Activated naive CD8-positive, alpha-beta T cell treated with anti-CD3 and anti-CD28 coated beads, Interleukin-2, amount 50 U/mL, for 16 hours (primary cell): Measurements from ENCODE around the gene SYK.
"Not testable (repeated sequence)": the region's sequence is repeated elsewhere in the genome, so short reads cannot be mapped to it uniquely, and the experiment has no call there.

ENCODE experiments used
- DNase-seq: peaks from one replicate; pipeline ENCODE4 v3.0.0-alpha.2; 2020; ENCODE audit warnings: low read depth, low spot score

Gene SYK

GRCh38 chr9:90880066-90880465 lies 78.4 kb downstream of the SYK start:
- DNase-seq = no peak

GRCh38 chr9:90880669-90881068 lies 79.0 kb downstream of the SYK start:
- no peak for DNase-seq

- DNase-seq = no peak
Observed at GRCh38 chr9:90881648-90882047, 80.0 kb downstream of the SYK start.

- no peak for DNase-seq
Observed at GRCh38 chr9:90882991-90883600, 81.5 kb downstream of the SYK start.

- no peak for DNase-seq
Observed at GRCh38 chr9:90883661-90884060, 82.0 kb downstream of the SYK start.

GRCh38 chr9:90884178-90884577 lies 82.6 kb downstream of the SYK start:
- no peak for DNase-seq

- not testable (repeated sequence) for DNase-seq
Observed at GRCh38 chr9:90886868-90887267, 85.2 kb downstream of the SYK start.

- no peak for DNase-seq
Observed at GRCh38 chr9:90888941-90889340, 87.3 kb downstream of the SYK start.

GRCh38 chr9:90890146-90890810 lies 88.7 kb downstream of the SYK start:
- DNase-seq = no peak

GRCh38 chr9:90891308-90892040 lies 89.9 kb downstream of the SYK start:
- DNase-seq = no peak

GRCh38 chr9:90892918-90893317 lies 91.3 kb downstream of the SYK start:
- DNase-seq = no peak

- no peak for DNase-seq
Observed at GRCh38 chr9:90893706-90894105, 92.1 kb downstream of the SYK start.

- DNase-seq = no peak
Observed at GRCh38 chr9:90894986-90895687, 93.5 kb downstream of the SYK start.

- no peak for DNase-seq
Observed at GRCh38 chr9:90895786-90896185, 94.2 kb downstream of the SYK start.

GRCh38 chr9:90896231-90896630 lies 94.6 kb downstream of the SYK start:
- DNase-seq = no peak

GRCh38 chr9:90898228-90898627 lies 96.6 kb downstream of the SYK start:
- DNase-seq = no peak

- no peak for DNase-seq
Observed at GRCh38 chr9:90899287-90899686, 97.7 kb downstream of the SYK start.

- DNase-seq = no peak
Observed at GRCh38 chr9:90900130-90900529, 98.5 kb downstream of the SYK start.

GRCh38 chr9:90901933-90902332 lies 100.3 kb downstream of the SYK start:
- no peak for DNase-seq

- no peak for DNase-seq
Observed at GRCh38 chr9:90903766-90904424, 102.3 kb downstream of the SYK start.

GRCh38 chr9:90904706-90905478 lies 103.3 kb downstream of the SYK start:
- DNase-seq = no peak
